K562 (cell line): ENCODE results near the gene COQ8A. TPM values are rescaled to one million over a fixed set of nuclear protein-coding genes. Genes with fewer than 3 reads are reported as not detected.

Experiments used
- FOS ChIP-seq: IDR thresholded peaks from 3 replicates; pipeline ENCODE4 v1.6.1; 2011; ENCODE audit not compliant: insufficient read length; ENCODE audit errors: extremely low read depth
- HDAC6 ChIP-seq: IDR thresholded peaks from 2 replicates; pipeline ENCODE4 v1.6.1; 2012; ENCODE audit warnings: low read depth, mild to moderate bottlenecking, control low read depth, inconsistent platforms, low read length, moderate library complexity
- KAT2B ChIP-seq: IDR thresholded peaks from one replicate; pipeline ENCODE4 v1.6.1; 2012; ENCODE audit warnings: low read depth, mild to moderate bottlenecking, control low read depth, inconsistent platforms, low read length, moderate library complexity
- MTA3 ChIP-seq: fragments of 450-650 bp; formaldehyde crosslinking; IDR thresholded peaks from 2 replicates; pipeline ENCODE4 v1.6.1; 2017; ENCODE audit warnings: mild to moderate bottlenecking, borderline replicate concordance
- NEUROD1 ChIP-seq: fragments of 150-350 bp; IDR thresholded peaks from 2 replicates; pipeline ENCODE4 v1.6.1; 2014; ENCODE audit warnings: borderline replicate concordance, low read length, low read depth; ENCODE audit not compliant: partially characterized antibody
- SP1 ChIP-seq: sonication (generic); formaldehyde crosslinking; IDR thresholded peaks from 2 replicates; pipeline ENCODE4 v1.8.1; 2022; ENCODE audit warnings: mild to moderate bottlenecking, missing genetic modification reagents
- ZNF165 ChIP-seq: fragments of 250-450 bp; sonication (Bioruptor Pico); IDR thresholded peaks from 2 replicates; pipeline ENCODE4 v1.4.0; 2020; ENCODE audit warnings: borderline replicate concordance
- ZNF384 ChIP-seq: IDR thresholded peaks from 2 replicates; pipeline ENCODE4 v1.6.1; 2012; ENCODE audit warnings: low read depth, low read length, improper control_type of control experiment
- ZNF668 ChIP-seq: fragments of 250-450 bp; sonication (Bioruptor Pico); IDR thresholded peaks from 2 replicates; pipeline ENCODE4 v1.8.0; 2022; ENCODE audit warnings: mild to moderate bottlenecking, inconsistent platforms
- polyA plus RNA-seq, 8 experiments: library from polyadenylated mRNA; depleted of rRNA in 4 of 8; stranded (reverse) in 5 of 8; unstranded in 3 of 8; fragments of >200 nt; fragmentation: Nextera tagmentation in 2 of 8; fragmentation: Illumina TruSeq in 1 of 8; extraction: Ambion mirVana in 2 of 8; extraction: Trizol in 1 of 8; gene quantifications; 2 replicates each; pipeline versions ENCODE4 v1.2.1 to v1.2.3, GENCODE V29; 2011 to 2014; ENCODE audit warnings: inconsistent platforms in 1 of 8, missing spikeins in 1 of 8
- total RNA-seq, 7 experiments: library from RNA; depleted of rRNA in 6 of 7; stranded (reverse); fragments of >200 nt in 6 of 7; fragmentation: Illumina TruSeq in 2 of 7; extraction: Trizol in 2 of 7; gene quantifications; 2 replicates each; pipeline versions ENCODE4 v1.2.1 to v1.2.3, GENCODE V29; 2011 to 2021; ENCODE audit warnings: low replicate concordance in 1 of 7
- TF ChIP-seq, protein P1 (sequence below): fragments of 200-600 bp; sonication (generic); IDR thresholded peaks from one replicate; pipeline ENCODE4 v1.6.1; 2012; ENCODE audit warnings: mild to moderate bottlenecking, low read depth, low read length, inconsistent platforms
- TF ChIP-seq, protein P2 (sequence below): fragments of 450-650 bp; IDR thresholded peaks from 2 replicates; pipeline ENCODE4 v1.6.1; 2018; ENCODE audit warnings: mild to moderate bottlenecking, low read depth; ENCODE audit not compliant: partially characterized antibody
- TF ChIP-seq, protein P3 (sequence below): IDR thresholded peaks from 3 replicates; pipeline ENCODE4 v1.6.1; 2011; ENCODE audit warnings: borderline replicate concordance, mild to moderate bottlenecking; ENCODE audit not compliant: insufficient read length, insufficient read depth

COQ8A gene
- total and polyA plus RNA-seq, 9 of the 15 experiments (the other 6 are each of a cell fraction or from before 2014, with no cell fraction given) = 2.6 to 54.3 (median 32.4) TPM

DNA sequence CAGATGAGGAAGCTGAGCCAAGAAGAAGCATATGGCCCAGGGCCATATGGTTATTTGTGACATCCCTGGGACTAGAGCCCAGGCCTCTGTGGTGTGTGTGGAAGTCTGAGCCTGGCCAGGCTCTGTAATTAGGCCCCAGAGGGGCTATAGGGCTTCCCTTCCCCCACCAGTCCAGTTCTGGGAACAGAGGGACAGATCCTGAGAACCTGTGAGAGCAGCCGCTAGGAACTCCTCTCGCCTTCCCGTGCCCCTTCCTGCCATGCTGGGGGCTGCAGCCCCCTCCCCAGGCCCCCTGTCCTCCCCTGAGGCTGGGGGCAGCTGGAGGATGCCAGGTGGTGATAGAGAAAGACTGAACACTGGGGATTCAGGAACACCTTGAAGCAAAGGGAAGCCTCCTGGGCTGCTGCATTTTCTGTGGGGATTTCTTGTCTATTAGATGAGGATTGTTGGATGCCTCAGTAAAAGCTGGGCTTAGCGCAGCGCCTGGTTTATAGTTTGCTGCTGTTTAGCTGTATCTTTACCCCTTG is 33.3 kb downstream of the COQ8A start (continued):
- TF ChIP-seq, protein P1, sequence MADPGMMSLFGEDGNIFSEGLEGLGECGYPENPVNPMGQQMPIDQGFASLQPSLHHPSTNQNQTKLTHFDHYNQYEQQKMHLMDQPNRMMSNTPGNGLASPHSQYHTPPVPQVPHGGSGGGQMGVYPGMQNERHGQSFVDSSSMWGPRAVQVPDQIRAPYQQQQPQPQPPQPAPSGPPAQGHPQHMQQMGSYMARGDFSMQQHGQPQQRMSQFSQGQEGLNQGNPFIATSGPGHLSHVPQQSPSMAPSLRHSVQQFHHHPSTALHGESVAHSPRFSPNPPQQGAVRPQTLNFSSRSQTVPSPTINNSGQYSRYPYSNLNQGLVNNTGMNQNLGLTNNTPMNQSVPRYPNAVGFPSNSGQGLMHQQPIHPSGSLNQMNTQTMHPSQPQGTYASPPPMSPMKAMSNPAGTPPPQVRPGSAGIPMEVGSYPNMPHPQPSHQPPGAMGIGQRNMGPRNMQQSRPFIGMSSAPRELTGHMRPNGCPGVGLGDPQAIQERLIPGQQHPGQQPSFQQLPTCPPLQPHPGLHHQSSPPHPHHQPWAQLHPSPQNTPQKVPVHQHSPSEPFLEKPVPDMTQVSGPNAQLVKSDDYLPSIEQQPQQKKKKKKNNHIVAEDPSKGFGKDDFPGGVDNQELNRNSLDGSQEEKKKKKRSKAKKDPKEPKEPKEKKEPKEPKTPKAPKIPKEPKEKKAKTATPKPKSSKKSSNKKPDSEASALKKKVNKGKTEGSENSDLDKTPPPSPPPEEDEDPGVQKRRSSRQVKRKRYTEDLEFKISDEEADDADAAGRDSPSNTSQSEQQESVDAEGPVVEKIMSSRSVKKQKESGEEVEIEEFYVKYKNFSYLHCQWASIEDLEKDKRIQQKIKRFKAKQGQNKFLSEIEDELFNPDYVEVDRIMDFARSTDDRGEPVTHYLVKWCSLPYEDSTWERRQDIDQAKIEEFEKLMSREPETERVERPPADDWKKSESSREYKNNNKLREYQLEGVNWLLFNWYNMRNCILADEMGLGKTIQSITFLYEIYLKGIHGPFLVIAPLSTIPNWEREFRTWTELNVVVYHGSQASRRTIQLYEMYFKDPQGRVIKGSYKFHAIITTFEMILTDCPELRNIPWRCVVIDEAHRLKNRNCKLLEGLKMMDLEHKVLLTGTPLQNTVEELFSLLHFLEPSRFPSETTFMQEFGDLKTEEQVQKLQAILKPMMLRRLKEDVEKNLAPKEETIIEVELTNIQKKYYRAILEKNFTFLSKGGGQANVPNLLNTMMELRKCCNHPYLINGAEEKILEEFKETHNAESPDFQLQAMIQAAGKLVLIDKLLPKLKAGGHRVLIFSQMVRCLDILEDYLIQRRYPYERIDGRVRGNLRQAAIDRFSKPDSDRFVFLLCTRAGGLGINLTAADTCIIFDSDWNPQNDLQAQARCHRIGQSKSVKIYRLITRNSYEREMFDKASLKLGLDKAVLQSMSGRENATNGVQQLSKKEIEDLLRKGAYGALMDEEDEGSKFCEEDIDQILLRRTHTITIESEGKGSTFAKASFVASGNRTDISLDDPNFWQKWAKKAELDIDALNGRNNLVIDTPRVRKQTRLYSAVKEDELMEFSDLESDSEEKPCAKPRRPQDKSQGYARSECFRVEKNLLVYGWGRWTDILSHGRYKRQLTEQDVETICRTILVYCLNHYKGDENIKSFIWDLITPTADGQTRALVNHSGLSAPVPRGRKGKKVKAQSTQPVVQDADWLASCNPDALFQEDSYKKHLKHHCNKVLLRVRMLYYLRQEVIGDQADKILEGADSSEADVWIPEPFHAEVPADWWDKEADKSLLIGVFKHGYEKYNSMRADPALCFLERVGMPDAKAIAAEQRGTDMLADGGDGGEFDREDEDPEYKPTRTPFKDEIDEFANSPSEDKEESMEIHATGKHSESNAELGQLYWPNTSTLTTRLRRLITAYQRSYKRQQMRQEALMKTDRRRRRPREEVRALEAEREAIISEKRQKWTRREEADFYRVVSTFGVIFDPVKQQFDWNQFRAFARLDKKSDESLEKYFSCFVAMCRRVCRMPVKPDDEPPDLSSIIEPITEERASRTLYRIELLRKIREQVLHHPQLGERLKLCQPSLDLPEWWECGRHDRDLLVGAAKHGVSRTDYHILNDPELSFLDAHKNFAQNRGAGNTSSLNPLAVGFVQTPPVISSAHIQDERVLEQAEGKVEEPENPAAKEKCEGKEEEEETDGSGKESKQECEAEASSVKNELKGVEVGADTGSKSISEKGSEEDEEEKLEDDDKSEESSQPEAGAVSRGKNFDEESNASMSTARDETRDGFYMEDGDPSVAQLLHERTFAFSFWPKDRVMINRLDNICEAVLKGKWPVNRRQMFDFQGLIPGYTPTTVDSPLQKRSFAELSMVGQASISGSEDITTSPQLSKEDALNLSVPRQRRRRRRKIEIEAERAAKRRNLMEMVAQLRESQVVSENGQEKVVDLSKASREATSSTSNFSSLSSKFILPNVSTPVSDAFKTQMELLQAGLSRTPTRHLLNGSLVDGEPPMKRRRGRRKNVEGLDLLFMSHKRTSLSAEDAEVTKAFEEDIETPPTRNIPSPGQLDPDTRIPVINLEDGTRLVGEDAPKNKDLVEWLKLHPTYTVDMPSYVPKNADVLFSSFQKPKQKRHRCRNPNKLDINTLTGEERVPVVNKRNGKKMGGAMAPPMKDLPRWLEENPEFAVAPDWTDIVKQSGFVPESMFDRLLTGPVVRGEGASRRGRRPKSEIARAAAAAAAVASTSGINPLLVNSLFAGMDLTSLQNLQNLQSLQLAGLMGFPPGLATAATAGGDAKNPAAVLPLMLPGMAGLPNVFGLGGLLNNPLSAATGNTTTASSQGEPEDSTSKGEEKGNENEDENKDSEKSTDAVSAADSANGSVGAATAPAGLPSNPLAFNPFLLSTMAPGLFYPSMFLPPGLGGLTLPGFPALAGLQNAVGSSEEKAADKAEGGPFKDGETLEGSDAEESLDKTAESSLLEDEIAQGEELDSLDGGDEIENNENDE = no peak
- TF ChIP-seq ZNF668 (CRISPR knock-in tag) = no peak
- TF ChIP-seq NEUROD1 = no peak
- TF ChIP-seq SP1 (CRISPR knock-in tag) = no peak
- no peak for TF ChIP-seq KAT2B
- TF ChIP-seq ZNF165 (CRISPR knock-in tag) = no peak
- TF ChIP-seq HDAC6 = no peak
- TF ChIP-seq, protein P2, sequence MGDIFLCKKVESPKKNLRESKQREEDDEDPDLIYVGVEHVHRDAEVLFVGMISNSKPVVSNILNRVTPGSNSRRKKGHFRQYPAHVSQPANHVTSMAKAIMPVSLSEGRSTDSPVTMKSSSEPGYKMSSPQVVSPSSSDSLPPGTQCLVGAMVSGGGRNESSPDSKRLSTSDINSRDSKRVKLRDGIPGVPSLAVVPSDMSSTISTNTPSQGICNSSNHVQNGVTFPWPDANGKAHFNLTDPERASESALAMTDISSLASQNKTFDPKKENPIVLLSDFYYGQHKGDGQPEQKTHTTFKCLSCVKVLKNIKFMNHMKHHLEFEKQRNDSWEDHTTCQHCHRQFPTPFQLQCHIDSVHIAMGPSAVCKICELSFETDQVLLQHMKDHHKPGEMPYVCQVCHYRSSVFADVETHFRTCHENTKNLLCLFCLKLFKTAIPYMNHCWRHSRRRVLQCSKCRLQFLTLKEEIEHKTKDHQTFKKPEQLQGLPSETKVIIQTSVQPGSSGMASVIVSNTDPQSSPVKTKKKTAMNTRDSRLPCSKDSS = no peak
- no peak for TF ChIP-seq ZNF384
- TF ChIP-seq, protein P3, sequence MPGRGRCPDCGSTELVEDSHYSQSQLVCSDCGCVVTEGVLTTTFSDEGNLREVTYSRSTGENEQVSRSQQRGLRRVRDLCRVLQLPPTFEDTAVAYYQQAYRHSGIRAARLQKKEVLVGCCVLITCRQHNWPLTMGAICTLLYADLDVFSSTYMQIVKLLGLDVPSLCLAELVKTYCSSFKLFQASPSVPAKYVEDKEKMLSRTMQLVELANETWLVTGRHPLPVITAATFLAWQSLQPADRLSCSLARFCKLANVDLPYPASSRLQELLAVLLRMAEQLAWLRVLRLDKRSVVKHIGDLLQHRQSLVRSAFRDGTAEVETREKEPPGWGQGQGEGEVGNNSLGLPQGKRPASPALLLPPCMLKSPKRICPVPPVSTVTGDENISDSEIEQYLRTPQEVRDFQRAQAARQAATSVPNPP = no peak
- TF ChIP-seq FOS = no peak
- TF ChIP-seq MTA3 = no peak
